Kidney epithelial cell (primary cell): Measurements from ENCODE around the gene SORBS1. TPM values are rescaled to one million over a fixed set of nuclear protein-coding genes. Genes with fewer than 3 reads are reported as not detected.

Experiments used
- DNase-seq: peaks from one replicate; pipeline ENCODE4 v3.0.0-alpha.2; 2010; ENCODE audit warnings: low read depth
- H3K27me3 ChIP-seq: 2 replicates; pipeline ENCODE4 v1.6.0; 2011; ENCODE audit warnings: low read length; ENCODE audit not compliant: control insufficient read depth, insufficient read depth
- H3K36me3 ChIP-seq: 2 replicates; pipeline ENCODE4 v1.5.1; 2011; ENCODE audit warnings: low read length; ENCODE audit not compliant: control insufficient read depth, insufficient read depth
- H3K4me3 ChIP-seq: 2 replicates; pipeline ENCODE4 v1.5.1; 2011; ENCODE audit warnings: low read depth, mild to moderate bottlenecking, control low read depth, low read length
- total RNA-seq: library from RNA; depleted of rRNA; stranded (reverse); fragments of >200 nt; gene quantifications from 2 replicates; pipeline ENCODE4 v1.2.3, GENCODE V29; 2015
- TF ChIP-seq, protein P1 (sequence below): IDR thresholded peaks from 2 replicates; pipeline ENCODE4 v1.5.1; 2011; ENCODE audit warnings: mild to moderate bottlenecking, moderate library complexity, low read length, control low read depth, inconsistent platforms; ENCODE audit not compliant: insufficient read depth, poor library complexity, severe bottlenecking

The SORBS1 gene
- total RNA-seq, 1 donor from 2014 or later = 4.9 TPM

DNA sequence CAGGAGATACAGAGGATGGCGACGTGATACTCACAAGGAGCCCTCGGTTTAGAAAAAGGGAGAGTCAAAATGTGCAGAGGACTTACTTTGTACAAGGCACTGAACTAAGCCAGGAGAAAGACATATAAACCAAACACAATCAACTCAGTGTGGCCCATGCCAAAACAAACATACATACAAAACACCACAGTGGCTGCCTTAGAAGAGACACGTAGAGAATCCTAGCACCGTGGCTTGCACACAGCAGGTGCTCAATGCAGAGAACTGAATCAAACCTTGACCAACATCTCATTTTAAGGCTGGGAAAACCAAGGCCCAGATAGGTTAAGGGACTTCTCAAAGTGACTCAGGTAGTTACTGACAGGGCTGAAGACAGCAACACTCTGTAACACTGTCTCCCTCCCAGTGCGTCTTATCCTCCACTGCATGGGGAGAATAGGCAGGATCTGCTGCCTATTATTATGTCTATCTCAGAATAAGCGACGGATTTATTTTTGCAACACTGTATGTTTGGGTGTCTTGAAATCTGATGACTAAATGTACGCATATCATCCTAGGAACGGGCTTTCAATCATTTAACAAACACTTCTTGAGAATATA lies 11.0 kb downstream of the SORBS1 start:
- TF ChIP-seq, protein P1, sequence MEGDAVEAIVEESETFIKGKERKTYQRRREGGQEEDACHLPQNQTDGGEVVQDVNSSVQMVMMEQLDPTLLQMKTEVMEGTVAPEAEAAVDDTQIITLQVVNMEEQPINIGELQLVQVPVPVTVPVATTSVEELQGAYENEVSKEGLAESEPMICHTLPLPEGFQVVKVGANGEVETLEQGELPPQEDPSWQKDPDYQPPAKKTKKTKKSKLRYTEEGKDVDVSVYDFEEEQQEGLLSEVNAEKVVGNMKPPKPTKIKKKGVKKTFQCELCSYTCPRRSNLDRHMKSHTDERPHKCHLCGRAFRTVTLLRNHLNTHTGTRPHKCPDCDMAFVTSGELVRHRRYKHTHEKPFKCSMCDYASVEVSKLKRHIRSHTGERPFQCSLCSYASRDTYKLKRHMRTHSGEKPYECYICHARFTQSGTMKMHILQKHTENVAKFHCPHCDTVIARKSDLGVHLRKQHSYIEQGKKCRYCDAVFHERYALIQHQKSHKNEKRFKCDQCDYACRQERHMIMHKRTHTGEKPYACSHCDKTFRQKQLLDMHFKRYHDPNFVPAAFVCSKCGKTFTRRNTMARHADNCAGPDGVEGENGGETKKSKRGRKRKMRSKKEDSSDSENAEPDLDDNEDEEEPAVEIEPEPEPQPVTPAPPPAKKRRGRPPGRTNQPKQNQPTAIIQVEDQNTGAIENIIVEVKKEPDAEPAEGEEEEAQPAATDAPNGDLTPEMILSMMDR = no peak
- DNase-seq = no peak
- H3K4me3 ChIP-seq = no peak overlapping the region
- no peaks in the 10 kb centered on the region for H3K27me3 ChIP-seq
- H3K36me3 ChIP-seq = no peaks in the 10 kb centered on the region

DNA sequence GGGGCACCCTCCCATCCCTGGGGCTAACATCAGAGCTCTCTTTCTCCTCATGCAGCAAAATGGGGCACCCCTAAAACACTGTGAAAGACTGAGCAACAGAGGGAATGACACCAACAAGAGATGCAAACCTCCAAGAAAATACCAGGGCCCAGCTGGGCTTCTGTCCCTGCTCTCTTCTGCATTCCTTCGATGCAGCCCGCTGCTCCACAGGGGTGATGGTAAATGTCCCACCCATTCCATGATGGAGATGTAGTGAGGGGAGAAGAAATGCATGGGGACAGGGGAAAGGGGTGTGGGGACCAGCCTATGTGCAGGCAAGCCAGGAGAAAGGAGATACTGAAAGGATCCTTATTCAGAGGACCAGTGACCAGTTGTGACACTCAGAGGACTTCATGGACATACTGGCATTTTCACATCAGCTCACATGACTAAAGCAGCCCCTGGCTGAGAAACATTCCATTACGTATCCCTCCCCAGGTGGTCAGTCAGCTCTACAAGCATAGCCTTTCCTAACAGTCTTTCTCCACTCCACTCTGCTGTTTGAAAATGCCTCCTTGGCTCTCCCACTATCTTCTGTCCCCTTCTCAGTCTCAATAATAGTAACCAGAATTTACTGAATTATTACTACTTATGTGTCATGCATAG lies 13.3 kb downstream of the SORBS1 start:
- DNase-seq = no peak
- Histone ChIP-seq H3K4me3 (no peak overlapping the region), H3K36me3 (no peaks in the 10 kb centered on the region), H3K27me3 (no peaks in the 10 kb centered on the region)
- TF ChIP-seq, protein P1 = no peak

DNA sequence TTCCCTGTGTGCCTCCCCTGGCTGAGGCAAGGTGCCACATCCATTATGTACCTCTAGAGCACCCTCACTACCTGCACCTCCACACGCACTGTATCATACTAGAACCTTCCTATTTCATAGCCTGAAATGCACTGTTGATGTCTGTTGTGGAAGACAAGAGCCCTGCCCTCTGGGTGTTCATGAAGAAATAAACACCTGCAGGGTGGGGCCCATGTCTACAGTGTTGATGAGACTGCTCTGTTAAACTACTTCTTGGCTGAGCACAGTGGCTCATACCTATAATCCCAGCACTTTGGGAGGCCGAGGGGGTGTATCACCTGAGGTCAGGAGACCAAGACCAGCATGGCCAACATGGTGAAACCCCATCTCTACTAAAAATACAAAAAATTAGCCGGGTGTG lies 14.0 kb downstream of the SORBS1 start:
- no peak for DNase-seq
- Histone ChIP-seq H3K4me3 (no peak overlapping the region), H3K36me3 (no peaks in the 10 kb centered on the region), H3K27me3 (no peaks in the 10 kb centered on the region)
- TF ChIP-seq, protein P1 = no peak

DNA sequence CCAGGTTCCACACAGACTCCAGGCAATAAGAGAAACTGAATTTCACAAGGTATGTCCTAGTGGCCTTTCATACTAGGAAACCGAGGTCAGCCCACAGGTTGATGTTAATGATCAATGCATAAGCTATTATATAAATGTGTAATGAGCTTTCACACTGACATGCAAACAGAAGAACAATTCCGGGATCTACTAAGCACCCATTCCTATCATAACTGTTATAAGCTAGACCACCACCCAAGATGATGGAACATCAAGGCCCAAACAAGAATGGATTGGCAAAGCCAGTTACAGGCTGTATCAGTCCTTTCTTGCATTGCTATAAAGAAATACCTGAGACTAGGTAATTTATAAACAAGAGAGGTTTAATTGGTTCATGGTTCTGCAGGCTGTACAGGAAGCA lies 15.2 kb downstream of the SORBS1 start:
- H3K36me3 ChIP-seq = no peaks in the 10 kb centered on the region
- no peak for DNase-seq
- TF ChIP-seq, protein P1 = no peak
- H3K4me3 ChIP-seq = no peak overlapping the region
- H3K27me3 ChIP-seq = no peaks in the 10 kb centered on the region

DNA sequence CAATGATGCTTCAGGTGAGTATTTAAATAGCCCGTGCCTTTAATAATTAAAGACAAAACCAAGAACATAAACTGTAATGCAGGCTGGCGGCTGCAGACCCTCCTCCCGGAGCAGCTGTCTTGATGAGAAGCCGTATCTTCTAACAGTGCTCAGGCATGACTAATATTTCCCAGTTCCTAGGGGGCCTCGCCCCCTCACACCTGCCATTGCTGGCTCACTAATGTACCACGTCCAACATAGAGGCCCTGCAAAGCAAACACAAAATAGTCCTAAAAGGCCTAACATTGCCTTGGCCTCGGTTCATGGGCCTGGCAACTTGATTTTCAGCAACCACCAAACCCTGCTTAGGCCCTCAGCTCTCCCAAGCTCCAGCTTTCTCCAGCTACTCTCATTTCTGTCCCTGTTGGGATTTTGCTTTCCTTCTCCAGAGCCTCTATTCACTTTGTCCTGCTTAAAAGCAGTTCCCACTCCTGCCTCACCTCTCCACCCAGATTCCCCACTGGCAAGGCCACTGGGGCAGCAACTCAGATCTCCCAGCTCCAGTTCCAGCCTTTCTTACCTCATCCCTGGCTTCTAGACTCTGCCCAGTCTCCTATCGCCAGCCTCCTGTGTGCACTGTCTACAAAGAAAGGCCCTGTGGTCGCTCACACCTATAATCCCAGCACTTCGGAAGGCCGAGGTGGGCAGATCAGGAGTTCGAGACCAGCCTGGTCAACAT lies 16.2 kb downstream of the SORBS1 start:
- Histone ChIP-seq H3K4me3 (no peak overlapping the region), H3K36me3 (no peaks in the 10 kb centered on the region), H3K27me3 (no peaks in the 10 kb centered on the region)
- no peak for DNase-seq
- TF ChIP-seq, protein P1 = no peak
